Stimulated activated CD4-positive, alpha-beta T cell treated with anti-CD3 and anti-CD28 coated beads, Interleukin-1b, Interleukin-23, amount 100 ng/mL, for 48 hours (primary cell): ENCODE measurements around the gene KCNAB3.
A peak's percentile ranks its signal among the peaks of the same experiment; 100 is the strongest.

Experiments
- DNase-seq: peaks from one replicate; pipeline ENCODE4 v3.0.0-alpha.2; 2020

Gene KCNAB3

DNA sequence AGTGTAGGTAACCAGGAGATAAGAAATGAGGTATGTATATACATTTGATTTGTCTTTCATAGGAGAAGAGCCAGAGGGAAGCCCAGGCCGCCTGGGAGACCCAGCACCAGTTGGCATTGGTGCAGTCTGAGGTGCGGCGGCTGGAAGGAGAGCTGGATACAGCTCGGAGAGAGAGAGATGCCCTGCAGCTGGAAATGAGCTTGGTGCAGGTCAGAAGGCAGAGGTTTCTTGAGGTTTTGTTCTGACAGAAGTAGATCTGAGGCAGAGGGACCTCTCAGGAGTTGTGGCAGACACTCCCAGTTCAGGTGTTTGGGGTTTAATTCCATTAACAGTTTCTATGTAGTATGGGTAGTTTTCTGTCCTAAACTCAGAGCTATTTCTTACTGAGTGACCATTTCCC lies 10.4 kb upstream of the KCNAB3 start:
- no peak for DNase-seq

DNA sequence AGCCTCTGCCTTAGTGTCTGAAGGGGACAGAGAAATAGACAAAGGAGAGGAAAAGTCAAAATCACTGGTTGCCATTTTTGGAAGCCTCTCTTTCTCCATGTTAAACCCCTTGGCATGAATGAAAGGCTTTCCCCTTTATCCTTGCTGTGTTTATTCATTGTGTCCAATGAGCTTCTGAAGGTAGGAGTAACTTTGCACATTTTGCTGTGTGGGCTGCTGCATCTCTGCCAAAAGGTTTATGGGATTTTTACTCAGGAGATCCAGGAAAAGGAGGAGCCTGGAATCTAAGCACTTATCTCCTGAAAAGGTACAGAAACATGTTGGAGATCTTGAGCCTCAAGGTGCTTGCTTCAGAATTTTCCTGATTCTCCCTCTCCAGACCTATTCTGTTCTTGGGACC lies 6.2 kb upstream of the KCNAB3 start:
- DNase-seq = no peak

DNA sequence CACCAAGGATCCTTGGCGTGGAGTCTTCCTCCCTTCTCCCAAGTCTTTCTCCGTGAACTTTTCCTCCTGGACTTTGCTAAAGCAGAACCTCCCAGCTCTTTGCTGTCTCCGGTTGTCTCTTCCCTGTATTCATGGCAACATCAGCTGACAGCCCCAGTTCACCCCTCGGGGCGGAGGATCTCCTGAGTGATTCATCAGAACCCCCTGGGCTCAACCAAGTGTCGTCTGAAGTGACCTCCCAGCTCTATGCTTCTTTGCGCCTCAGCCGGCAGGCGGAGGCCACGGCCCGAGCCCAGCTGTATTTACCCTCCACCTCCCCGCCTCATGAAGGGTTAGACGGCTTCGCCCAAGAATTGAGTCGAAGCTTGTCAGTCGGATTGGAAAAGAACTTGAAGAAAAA lies 3.3 kb upstream of the KCNAB3 start:
- DNase-seq = peak; percentile 30

DNA sequence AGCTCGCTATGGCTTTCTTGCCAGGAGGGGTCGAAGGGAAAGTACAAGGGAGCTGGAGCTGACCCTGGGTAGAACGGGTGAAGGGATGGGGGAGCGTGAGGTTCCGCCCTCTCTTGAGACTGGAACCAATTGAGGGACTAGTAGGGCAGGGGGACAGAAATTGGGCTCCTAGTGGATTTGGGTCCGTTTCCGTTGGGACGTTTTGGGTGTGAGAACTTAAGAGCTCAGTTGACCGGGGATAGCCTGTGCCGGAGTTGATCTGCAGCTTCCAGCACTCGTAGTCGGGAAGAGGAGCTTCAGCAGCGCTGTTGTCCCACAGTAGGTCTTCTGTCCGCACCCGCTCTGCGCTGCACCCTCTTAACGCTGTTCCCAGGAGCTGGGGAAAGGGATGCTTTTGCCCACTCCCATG lies 2.8 kb upstream of the KCNAB3 start:
- no peak for DNase-seq

DNA sequence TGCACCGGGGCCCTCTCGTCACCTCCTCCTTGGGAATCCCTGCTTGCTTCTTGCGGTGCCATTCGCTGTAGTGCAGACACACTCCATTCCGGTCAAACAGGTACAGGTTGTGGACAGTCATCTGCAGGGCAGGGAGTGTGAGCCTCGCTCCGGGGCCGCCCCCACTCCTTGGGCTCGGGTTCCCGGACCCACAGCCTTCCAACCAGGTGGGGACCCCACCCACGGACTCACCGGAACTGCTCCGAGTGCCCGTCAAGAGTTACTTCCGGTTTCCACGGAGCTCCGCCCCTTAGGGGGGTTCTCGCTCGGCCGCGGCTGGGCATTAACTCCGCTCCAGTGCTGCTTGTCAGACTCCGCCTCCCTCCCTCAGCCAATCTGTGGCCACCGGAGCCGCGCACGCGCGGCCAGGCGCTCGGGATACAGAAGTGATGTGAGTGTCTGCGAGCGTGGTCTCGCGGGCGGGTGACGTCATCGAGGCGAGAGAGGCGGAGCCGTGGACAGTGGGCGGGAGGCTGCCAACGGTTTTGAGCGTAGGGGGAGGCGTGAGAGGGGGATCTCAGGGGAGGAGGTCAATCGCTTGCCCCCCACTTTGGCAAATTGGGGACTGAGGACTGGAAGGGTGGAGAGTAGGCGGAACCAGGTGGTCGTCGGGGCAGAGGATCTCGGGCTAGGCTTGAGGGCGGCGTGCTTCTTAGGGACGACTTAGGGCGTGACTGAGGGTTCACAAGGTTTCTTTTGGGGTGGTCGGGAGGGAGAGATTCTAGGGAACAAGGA lies 2.2 kb upstream of the KCNAB3 start, which contains the start of the genes CNTROB and TRAPPC1:
TSS of gene CNTROB (plus strand) at position 498 of the 774 bp plus-strand sequence. CDS start 874 bp downstream, outside the sequence.
TSS of gene TRAPPC1 (minus strand) at position 238 of the 774 bp plus-strand sequence. CDS start at position 121, 117 bp downstream.
- DNase-seq = peak; percentile 100

DNA sequence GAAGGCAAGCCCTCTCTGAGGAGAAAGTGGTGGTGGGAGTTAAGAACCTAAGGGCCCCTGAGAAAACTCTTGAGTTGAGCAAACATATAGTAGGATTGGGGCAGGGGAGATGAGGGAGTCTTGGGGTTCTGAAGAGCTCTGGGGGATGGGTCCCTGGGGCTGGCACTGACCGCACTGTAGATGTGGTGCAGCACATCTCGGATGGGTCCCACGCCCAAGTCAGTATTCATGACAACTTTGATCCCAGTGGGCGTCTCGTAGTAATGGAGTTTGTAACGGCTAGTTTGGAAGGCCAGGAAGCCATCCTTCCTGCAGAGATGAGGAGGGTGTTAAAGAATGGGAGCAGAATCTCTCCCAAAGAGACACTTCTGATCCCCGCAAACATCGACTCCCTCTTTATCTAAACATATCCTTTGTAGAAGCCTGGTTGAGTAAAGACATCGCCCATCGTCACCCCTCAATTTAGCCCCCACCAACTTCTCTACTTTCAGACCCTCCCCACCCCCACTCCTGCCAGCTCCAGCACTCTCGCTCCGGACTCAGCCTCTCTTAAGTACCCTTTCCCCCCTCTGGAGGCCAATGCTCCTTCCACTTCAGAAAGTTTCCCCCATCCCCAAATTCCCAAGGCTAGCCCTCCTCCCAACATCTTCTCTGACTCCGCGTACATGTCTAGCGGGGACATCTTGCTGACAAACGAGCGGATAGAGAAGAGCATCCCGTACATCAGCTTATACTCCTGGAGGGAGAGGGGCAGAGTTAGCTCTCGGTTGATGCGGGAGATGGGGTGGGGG lies 1.4 kb upstream of the KCNAB3 start:
- no peak for DNase-seq

DNA sequence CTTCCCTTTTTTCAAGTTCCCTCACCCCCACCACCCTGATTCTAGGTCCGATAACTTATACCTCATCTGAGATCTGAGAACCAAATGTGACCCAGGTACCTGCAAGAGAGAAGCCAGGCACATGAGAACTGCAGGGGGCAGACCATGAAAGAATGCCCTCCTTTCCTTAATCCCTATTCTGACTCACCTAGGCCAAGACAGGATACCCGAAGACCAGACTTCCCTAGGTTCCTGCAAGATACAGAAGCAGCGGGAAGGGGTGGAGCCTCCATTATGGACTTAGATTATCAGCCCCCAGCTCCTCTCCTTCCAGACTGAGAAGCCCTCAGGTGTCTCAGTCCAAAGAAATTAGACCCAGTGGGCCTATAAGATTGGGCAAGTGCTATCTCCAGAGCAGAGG lies 2.1 kb downstream of the KCNAB3 start:
- DNase-seq = no peak

DNA sequence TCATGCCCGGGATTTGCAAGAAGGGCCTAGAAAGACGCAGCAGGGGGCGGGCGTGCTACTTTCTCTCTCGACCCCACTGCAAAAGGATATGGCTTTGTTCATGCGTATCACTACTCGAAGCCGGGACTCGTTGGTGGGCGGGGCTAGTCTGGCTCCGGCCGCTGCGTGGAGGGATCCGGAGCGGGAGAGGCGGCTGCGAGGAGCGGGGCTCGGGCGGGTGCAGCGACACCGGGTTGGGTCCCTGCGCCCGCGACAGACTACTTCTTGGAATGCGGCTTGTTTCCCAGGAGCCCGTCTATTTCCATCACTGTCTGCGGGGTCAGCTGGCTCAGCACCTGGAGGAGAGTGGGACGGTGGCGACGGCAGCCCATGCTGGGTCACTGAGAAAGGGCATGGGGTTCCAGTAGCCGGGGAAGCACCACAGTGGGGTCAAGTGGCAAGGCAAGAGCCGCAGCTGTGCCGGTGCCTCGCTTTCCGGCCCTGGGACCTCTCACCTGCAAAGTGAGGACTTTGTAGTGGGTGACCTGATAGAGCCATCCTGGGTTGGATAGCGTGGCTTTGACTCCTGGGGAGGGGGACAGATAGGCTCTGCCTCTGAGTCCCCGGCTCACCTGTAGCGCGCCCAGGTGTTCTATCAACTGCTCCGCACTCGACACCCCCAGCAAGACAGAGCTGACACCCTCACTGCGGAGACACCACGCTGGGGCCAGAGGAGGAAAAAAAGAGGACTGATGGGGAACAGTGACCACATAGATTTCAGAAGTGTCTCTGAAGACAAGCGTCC lies 6.6 kb downstream of the KCNAB3 start:
- peak; percentile 83 for DNase-seq

DNA sequence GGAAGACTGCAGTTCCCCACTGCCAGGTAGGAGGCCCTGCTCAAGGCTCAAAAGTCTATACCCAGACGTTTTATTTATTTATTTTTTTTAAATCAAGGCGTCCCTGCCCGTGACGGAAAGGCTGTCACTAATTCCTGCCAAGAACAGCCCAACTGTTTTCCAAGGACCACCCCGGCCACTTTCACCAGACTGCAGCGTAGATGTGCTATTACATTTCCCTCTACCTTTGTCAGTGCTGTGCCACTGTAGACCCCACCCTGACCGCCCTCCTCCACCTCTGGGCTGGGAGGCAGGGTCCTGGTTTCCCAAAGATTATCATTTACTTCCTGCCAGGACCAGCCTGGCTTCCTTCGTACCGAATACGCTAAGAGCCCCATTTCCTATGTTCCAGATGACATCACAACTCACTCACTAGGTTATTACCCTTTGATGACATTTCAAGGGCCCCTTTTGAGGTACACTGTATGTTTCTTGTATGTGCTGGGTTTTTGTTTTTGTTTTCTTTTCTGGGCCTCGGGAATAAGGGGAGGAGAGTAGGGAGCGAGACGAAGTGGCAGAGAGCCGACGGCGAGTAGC lies 7.3 kb downstream of the KCNAB3 start:
- no peak for DNase-seq

DNA sequence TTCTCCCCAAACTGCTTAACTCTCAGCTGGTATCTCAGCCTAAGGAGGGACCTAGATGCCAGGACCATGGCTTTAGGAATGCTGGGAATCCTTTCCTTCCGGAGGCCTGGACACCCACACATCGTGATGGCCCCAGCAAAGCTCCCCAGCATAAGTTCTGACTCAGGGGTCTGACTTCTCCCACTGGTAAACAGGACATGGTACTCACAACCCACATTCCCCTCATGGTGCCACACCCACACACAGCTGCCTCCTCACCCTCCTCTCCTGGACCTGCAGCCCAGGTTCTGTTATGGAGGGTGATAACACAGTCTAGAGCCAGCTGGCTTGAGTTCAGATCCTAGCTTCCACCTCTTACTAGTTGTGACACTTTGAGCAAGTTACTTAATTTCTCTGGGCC lies 12.8 kb downstream of the KCNAB3 start:
- DNase-seq = no peak

DNA sequence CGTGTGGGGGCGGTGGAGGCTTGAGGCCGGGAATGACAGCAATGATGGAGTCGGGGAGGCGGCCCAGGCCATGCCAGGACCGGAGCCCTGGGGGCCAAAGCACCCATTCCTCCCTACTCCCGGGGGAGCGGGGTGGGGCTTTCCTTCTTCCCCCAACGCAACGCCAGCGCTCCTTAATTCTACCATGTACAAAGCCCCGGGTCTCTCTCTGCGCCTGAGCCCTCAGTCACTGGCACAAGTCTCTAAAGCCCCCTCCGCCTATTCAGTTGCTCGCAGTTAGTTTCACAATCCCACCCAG lies 13.3 kb downstream of the KCNAB3 start:
- no peak for DNase-seq

DNA sequence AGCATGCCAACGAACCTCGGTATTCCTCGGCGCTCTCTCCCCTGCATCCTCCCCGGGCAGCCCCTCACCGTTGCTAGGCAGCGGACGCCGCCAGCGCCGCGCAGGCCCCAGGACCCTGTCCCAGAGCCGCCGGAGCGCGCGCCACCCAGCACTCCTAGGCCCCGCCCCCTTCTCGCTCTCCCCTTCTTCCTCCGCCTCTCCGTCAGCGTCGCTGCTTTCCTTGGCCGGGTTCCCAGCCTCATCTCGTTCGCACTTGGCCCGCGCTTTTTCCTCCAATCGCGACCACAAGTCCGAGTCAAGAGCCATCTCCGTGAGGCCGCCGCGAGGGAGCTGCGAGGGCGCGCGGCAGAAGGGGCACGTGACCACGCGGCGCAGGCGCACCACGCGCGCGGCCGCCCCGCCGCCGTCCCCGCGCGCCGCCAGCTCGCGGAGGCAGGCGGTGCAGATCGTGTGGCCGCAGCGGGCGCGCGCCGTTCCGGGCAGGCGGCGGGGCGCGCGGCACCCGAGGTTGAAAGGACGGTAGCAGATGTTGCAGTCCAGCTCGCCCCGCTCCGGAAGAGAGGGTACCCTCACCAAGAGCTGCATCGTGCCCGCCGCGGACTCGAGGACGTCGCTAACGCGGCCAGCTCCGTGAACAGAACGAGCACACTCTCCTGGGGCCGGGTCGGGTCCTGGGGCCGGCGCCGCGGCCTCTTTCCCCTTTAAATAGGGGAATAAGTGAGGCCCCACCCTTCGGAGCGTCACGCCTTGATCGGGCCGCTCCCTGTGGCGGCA lies 13.9 kb downstream of the KCNAB3 start, which contains the start of gene RNF227:
TSS of gene RNF227 (minus strand) at position 679 of the 774 bp plus-strand sequence. CDS start at position 585, 94 bp downstream.
- DNase-seq = peak; percentile 93

DNA sequence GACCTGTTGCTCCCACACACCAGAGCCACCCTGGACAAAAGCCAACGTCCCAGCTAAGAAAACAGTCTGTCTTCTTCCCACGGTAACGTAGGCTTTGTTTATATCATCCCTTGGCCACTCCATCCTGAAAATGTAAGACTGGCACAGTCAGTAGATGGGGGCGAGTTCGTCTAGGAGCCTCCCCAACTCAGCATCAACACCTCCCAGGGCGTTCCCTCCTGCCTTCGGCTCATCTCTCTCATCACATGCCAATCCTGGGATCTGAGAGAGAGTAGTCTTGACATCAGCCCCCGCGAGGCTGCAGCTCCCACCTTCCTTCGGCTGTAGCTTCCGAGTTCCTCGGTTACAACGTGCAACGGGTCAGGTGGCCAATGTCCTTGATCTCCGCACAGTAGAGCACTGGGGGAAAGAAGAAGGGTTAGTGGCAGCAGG lies 14.5 kb downstream of the KCNAB3 start:
- DNase-seq = no peak

DNA sequence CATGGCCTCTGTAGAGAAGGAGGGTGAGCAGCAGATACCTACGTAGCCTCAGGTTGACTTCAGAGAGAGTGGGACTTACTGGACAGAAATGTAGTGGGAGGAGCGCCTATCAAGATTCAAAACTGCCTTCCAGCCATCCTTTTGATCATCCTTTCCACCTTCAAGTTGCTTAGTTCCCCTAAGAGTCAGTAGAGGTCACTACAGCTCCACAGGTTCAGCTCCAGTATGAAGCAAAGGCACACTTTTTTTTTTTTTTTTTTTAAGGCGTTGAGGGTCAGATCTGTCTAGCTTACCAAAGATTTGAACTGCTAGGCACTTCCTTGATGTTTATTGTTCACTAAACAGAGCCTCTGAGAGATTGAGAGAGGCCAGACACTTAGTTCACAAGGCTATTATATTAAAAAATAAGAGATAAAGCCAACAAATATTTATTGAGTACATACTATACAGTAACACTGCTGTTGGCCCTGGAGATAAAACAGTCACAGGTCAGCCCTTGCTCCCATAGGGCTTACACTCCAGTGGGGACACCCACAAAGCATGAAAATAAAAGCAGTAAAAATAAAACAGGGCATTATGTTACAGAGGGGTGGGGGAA lies 16.6 kb downstream of the KCNAB3 start:
- peak; percentile 37 for DNase-seq

DNA sequence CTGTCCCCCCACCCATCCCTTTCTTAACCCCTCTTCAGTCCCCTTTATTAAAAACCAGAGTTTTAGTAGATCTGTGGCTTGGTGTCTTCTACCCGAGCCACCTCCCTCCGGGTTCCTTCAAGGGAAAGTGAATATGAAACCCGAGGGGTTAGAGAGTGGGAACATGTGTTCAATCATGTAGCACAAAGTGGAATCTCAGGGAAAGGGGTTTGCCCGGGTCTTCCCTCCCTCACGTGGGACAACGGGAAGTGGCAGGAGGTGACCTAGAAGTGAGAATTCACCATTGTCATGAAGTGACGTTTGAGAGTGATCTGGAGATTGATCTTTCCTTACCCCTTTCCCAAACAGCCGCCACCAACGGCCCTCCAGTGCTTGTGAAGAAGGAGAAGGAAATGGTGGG lies 18.5 kb downstream of the KCNAB3 start:
- no peak for DNase-seq

DNA sequence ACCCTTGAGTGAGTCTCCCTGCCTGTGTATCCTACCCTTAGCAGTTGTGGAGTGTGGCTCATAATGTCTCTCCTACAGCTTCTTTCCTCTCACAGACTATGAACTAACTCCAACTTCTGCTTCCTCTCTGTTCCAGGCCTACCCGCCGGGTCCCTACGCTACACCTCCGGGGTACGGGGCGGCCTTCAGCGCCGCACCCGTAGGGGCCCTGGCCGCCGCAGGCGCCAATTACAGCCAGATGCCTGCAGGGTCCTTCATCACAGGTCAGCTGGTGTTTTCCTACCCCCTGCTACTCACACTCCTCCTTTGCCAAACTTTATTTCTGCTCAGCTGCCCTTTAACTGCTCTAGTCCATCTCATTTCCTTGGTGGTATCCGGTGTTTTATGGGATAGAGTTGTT lies 18.9 kb downstream of the KCNAB3 start:
- no peak for DNase-seq

DNA sequence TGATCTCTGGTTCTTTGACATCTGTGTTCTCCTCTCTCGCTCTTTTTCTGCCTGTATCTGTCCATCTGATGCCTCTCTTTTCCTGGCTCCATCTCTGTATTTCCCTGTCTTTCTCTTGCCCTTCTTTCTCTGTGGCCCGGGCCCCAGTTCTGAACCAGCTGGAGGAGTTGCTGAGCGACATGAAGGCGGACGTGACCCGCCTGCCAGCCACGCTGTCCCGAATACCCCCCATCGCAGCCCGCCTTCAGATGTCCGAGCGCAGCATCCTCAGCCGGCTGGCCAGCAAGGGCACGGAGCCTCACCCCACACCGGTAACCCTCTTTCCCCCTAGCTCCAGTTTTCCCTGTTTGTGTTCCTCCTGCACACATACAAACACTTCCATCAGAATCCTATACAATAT lies 19.4 kb downstream of the KCNAB3 start:
- no peak for DNase-seq

DNA sequence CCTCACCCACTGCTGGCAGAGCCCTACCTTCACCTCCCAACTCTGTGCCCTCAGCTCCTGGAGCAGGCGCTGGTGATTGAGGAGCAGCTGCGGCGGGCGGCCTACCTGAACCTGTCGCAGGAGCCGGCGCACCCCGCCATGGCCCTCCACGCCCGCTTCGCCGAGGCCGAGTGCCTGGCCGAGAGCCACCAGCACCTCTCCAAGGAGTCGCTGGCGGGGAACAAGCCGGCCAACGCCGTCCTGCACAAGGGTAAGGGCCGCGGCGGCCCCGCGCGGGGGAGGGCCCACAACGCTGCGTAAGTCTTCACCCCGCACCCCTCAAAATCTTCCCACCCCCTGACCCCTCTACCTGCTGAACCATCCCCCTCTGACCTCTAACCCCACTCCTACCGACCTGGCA lies 20.6 kb downstream of the KCNAB3 start:
- DNase-seq = no peak

DNA sequence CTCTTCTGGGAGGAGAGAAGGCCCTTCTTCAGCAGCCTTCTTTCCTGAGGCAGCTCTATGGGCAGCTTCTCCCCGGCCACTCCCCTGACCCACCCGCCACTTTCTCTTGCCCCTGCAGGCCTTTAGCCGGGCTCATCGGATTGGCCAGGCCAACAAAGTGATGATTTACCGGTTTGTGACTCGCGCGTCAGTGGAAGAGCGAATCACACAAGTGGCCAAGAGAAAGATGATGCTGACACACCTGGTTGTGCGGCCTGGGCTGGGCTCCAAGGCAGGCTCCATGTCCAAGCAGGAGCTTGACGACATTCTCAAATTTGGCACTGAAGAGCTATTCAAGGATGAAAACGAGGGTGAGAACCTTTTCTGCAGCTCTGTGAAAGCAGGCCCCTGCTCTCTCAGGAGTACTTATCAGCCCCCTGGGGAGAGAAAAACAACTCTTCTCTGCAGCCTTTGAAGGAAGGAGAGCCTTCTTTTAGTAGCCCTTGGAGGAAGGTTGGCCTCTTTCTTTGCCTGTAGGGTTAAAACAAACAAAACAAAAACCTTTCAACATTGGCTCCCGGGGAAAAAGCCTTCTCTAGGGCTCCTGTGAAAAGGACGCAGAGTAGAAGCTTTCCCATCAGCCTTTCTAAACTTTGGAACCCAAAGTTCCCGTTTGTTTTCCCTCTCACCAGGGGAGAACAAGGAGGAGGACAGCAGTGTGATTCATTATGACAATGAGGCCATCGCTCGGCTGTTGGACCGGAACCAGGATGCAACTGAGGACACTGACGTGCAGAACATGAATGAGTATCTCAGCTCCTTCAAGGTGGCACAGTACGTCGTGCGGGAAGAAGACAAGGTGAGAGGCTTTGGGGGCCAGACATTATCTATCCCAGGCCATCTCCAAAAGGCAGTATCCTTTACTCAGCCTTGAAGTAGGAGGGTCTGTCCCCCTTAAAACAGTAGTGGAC lies 26.2 kb downstream of the KCNAB3 start:
- no peak for DNase-seq

DNA sequence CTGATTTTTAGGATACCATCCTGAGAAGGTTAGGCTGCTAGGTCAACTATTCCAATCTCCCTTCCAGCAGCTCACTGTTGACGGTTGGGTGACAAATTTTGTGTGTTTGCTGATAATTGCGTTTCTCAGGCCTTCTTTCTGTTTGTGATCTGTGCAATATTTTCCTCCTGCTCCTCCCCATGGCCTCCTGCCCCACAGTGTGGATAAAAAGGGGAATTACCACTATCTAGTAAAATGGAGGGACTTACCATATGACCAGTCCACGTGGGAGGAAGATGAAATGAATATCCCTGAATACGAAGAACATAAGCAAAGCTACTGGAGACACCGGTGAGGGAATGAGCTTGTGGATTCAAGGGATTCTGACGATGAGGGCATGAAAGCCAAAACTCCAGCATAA lies 31.9 kb downstream of the KCNAB3 start:
- no peak for DNase-seq

DNA sequence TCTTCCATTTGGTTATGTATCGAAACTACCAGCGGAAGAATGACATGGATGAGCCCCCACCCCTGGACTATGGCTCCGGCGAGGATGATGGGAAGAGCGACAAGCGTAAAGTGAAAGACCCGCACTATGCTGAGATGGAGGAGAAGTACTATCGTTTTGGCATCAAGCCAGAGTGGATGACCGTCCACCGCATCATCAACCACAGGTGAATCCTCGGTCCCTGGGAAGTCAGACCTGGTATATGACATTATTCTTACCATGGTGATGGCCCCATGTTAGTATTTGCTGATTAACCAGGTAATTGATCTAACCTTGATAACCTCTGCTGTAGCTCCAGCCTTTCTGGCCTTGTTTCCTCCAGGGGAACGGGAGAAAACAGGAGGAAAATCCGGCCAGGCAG lies 32.6 kb downstream of the KCNAB3 start:
- DNase-seq = no peak
